Adipose tissue (tissue), 3 donors: Measurements from ENCODE around the gene RPS6KB2. TPM values are rescaled to one million over a fixed set of nuclear protein-coding genes. Genes with fewer than 3 reads are reported as not detected.

Experiments
- H3K27ac ChIP-seq: one replicate; pipeline ENCODE4 v1.5.1; 2013; ENCODE audit warnings: low read depth, low read length
- WGBS, 3 donors: extraction: QIAGEN DNeasy Blood & Tissue Kit; methylation state at CpG; one replicate each; pipeline ENCODE4 v1.1.7; 2013; 5-methylcytosine and 5-hydroxymethylcytosine counted together
- polyA plus RNA-seq, 3 donors: library from polyadenylated mRNA; stranded (reverse); fragments of 200-250 nt; gene quantifications; one replicate each; pipeline ENCODE4 v1.2.3, GENCODE V29; 2013
- donor health status: healthy with polysubstance abuse.
- donor health status: Bipolar disorder and iron deficiency.
- donor health status: healthy.

RPS6KB2 gene
- polyA plus RNA-seq, 3 donors, result 32.7 to 39.5 (median 35.4) TPM

DNA sequence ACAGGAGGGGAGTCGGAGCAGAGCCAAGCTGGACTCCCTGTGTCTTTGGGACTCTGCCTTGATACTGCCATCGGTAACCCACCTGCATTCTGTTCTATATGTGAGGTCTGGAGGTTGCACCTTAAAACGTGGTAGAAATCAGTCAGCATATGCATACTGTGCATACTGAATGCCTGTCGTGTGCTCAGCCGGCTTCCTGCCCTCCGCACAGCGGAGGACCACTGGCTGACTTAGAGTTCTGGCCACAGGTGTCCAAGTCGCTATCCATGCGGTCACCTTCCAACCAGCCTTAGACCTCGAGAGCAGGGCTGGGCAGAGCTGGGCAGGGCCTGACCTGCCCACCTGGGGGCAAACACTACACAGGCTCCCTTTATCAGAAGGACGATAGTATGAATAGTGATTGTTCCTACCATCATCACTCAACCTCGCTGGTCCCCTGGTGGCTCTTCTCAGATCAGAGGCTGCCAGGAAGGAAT, 20.6 kb upstream of the RPS6KB2 start:
- H3K27ac ChIP-seq, result no peak overlapping the region
- WGBS, 3 donors, result 57 to 75% (median 63%) methylated on average over 12 of the region's 12 CpGs

DNA sequence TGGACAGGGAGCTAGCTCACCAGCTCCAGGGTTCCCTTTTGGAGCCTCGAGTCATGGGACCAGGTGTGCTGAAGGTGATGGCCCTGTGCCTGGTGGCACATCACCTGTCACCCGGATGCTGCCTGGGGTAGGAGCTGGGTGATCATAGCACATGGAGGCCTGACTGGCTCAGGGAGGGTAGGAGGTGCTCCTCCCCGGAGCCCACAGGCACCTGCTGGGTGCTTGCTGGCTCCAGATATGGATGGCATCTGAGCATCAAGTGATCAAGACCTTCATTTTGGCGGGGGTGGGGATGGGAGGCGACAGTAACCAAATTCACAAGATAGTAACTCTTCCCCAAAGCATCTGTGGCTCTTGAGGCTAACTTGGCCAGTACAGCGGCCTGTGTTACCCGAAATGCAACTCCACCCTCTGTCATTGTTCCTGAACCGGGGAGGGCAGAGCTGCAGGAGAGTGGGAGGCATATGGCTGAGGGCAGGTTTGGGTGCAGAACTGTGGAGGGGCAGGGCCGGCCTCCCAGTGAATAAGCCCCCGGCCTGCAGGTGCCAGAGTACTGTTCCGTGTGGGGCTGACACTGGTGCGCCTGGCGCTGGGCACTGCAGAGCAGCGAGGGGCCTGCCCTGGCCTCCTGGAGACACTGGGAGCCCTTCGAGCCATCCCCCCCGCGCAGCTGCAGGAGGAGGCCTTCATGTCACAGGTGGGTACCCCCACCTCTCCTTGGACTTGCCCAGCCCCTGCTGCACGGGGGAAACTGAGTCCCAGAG, 19.7 kb upstream of the RPS6KB2 start:
- WGBS, 3 donors, result 54 to 62% (median 58%) methylated on average over 18 of the region's 18 CpGs
- no peak overlapping the region for H3K27ac ChIP-seq

DNA sequence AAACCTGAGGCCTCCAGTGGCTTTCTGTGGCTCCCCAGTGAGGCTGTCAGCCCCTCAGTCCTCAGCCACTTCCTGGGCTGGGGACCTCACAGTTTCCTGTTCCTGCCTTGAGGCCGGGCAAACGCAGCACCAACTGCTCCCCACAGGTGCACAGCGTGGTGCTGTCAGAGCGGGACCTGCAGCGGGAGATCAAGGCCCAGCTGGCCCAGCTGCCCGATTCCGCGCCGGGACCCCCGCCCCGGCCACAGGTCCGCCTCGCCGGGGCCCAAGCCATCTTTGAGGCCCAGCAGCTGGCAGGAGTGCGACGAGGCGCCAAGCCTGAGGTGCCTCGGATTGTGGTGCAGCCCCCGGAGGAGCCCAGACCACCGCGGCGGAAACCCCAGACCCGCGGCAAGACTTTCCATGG, 19.0 kb upstream of the RPS6KB2 start:
- H3K27ac ChIP-seq, result no peak overlapping the region
- 35 to 70% (median 39%) methylated on average over 20 to 24 of the region's 24 CpGs for WGBS, 3 donors

- H3K27ac ChIP-seq, result no peak overlapping the region
- WGBS, 3 donors, result 29 to 36% (median 33%) methylated on average over 12 to 13 of the region's 13 CpGs
Measured at GRCh38 chr11:67409781-67410368, 18.4 kb upstream of the RPS6KB2 start.

DNA sequence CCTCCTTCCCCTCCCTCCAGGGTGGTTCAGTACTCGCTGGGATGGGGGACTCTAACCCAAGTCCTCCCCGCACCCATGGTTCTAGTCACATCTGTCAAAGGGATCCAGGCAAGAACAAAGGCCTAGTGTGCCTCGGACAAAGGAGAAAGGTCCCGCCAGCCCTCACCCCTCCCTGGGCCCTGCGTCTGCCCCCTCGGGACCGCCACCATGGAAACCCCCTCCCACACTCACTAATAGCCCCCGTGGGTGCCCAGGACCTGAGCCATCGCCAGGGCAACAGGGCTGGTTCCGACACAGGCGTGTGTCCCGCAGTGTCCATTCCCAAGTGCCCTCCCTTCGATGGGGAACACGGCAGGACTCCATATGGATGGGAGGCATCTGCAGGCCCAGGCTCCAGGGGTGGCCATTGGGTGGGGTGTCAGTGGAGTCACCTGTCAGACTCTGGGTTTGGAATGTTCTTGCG, 17.9 kb upstream of the RPS6KB2 start:
- 50 to 80% (median 77%) methylated on average over 15 of the region's 15 CpGs for WGBS, 3 donors

GRCh38 chr11:67410984-67411784, 17.1 kb upstream of the RPS6KB2 start:
- 66 to 81% (median 74%) methylated on average over 17 of the region's 17 CpGs for WGBS, 3 donors
- no peak overlapping the region for H3K27ac ChIP-seq

More for the DNA sequence above, 17.9 kb upstream of the RPS6KB2 start:
- H3K27ac ChIP-seq, result no peak overlapping the region

- H3K27ac ChIP-seq, result no peak overlapping the region
- 51 to 73% (median 63%) methylated on average over 7 of the region's 7 CpGs for WGBS, 3 donors
Measured at GRCh38 chr11:67411785-67412152, 16.5 kb upstream of the RPS6KB2 start.

- no peak overlapping the region for H3K27ac ChIP-seq
- 47 to 74% (median 74%) methylated on average over 9 of the region's 9 CpGs for WGBS, 3 donors
Measured at GRCh38 chr11:67412495-67413179, 15.7 kb upstream of the RPS6KB2 start.

- no peak overlapping the region for H3K27ac ChIP-seq
- 28 to 75% (median 73%) methylated on average over 2 of the region's 2 CpGs for whole genome bisulfite sequencing, 3 donors
Measured at GRCh38 chr11:67413266-67413849, 14.9 kb upstream of the RPS6KB2 start.

GRCh38 chr11:67415501-67416304, 12.6 kb upstream of the RPS6KB2 start, which contains the start of gene CARNS1:
TSS of gene CARNS1 (plus strand) at chr11:67415678. CDS start at chr11:67416200, 522 bp downstream.
- no peak within 1 kb of the TSS for H3K27ac ChIP-seq
- 3 to 8% (median 6%) methylated on average over 37 to 67 of the region's 67 CpGs for WGBS, 3 donors

DNA sequence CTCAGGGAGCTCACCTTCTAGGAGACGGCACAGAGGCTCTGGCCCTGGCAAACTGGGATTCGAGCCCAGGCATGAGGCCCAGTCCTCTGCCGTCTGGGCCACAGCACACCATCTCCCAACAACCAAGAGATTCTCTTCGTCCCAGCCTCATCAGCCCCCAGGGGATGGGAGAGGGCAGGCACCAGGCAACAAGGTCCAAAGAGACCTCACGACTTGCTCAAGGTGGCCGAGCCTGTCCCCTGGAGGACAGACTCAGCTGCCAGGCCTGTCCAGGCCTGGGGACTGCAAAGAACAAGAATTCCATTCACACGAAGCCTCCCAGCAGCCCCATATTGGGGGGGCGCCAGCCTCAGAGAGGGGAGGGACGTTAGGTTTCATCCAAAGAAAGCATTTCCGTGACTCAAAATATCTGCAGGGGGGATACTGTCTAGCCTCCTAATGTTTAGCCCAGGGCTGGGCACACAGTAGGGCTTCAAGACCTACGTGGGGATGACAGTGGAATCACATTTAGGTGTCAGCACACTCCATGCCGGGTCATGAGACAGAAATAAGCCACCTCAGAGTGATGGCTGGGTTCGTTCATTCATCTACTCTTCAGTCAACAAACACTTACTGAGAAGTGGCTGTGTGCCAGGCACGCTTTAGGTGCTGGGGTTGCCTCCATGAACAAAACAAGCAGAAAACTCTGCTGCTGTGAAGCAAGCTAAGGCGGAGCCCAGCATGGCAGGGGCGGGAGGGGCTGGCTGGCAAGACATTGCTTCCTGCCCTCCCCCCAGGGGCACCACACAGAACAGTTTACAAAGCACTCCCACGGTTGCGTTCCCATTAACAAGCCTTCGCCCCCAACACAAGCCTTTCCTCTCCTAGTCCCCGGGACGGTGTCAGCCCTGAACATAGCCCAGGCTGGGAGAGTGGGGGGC, 11.6 kb upstream of the RPS6KB2 start:
- 47 to 59% (median 48%) methylated on average over 21 of the region's 21 CpGs for WGBS, 3 donors
- H3K27ac ChIP-seq, result no peak overlapping the region

GRCh38 chr11:67417425-67417824, 10.9 kb upstream of the RPS6KB2 start:
- WGBS, 3 donors, result 70 to 86% (median 78%) methylated on average over 12 of the region's 12 CpGs
- H3K27ac ChIP-seq, result no peak overlapping the region

DNA sequence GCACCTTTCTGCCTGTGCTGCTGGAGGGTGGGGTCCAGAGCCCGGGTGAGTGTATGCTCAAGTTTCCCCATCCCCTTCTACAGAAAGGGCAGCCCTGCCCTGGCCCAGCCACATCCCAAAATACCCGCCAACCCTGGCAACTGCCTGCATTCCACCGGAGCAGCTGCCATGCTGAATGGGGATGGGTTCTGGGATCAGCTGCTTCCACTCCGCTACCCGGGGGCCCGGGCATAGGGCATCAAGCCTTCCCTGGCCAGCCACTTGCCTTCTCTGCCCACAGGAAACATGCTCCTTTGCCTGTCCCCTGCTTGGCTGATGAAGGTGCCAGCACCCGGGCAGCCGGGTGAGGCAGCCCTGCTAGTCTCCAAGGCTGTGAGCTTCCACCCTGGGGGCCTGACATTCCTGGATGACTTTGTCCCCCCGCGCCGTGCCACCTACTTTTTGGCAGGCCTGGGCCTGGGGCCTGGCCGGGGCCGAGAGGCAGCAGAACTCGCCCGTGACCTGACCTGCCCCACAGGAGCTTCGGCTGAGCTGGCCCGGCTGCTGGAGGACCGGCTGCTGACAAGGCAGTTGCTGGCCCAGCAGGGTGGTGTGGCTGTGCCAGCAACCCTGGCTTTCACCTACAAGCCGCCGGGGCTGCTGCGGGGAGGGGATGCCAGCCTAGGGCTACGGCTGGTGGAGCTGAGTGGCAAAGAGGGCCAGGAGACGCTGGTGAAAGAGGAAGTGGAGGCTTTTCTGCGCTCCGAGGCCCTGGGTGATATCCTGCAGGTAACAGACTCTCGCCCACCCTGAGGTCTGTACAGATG, 9.6 kb upstream of the RPS6KB2 start:
- no peak overlapping the region for H3K27ac ChIP-seq
- WGBS, 3 donors, result 48 to 57% (median 49%) methylated on average over 26 of the region's 26 CpGs

- 87 to 90% (median 88%) methylated on average over 21 of the region's 21 CpGs for WGBS, 3 donors
- H3K27ac ChIP-seq, result no peak overlapping the region
Measured at GRCh38 chr11:67419325-67420049, 8.8 kb upstream of the RPS6KB2 start.

DNA sequence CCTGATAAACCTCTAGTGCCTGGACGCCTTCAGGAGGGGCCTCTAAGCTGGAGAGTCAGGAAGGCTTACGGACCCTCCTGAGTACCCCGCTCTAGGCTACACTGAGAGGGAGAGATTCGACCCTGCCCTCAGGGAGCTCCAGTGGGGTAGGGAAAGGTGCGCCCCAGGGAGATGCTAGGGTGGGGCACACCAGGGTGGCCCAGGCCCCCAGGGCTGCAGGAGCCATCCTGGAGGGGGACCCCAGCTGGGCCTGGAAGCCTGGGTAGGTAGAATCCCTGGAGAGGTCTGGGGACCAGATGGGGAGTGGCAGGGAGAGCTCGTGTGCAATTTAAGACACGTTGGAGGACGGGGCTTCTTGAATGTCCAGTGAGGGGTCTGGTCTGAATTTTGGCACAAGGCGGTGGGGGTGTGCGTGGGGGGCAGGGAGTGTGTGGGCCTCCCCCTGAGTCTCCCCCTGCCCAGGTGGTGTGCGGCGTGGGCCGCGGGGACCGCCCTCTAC, 8.1 kb upstream of the RPS6KB2 start:
- H3K27ac ChIP-seq, result peak overlapping the region; percentile 26
- WGBS, 3 donors, result 33 to 39% (median 39%) methylated on average over 14 to 15 of the region's 15 CpGs
